GM18873 (cell line): ENCODE data around the gene GPR160.

Experiments used
- ATAC-seq: cut with Tn5 transposase; IDR thresholded peaks from one replicate; pipeline ENCODE4 v1.9.1; 2021; ENCODE audit warnings: mild to moderate bottlenecking, moderate library complexity, moderate number of reproducible peaks; ENCODE audit not compliant: unreplicated experiment, low FRiP score

Gene GPR160

GRCh38 chr3:170027233-170028102 is 10.3 kb upstream of the GPR160 start:
- ATAC-seq = no peak

GRCh38 chr3:170033489-170033888 is 4.3 kb upstream of the GPR160 start:
- no peak for ATAC-seq

GRCh38 chr3:170038434-170039110 is 777 bp downstream of the GPR160 start:
- no peak for ATAC-seq

GRCh38 chr3:170040418-170040817 is 2.6 kb downstream of the GPR160 start:
- ATAC-seq = no peak

GRCh38 chr3:170043506-170043905 is 5.7 kb downstream of the GPR160 start:
- ATAC-seq = no peak

- no peak for ATAC-seq
Measured at GRCh38 chr3:170044271-170044670, 6.5 kb downstream of the GPR160 start.

GRCh38 chr3:170044795-170045244 is 7.0 kb downstream of the GPR160 start:
- ATAC-seq = peak; percentile 79

GRCh38 chr3:170046269-170047132 is 8.7 kb downstream of the GPR160 start:
- no peak for ATAC-seq

GRCh38 chr3:170047133-170047404 is 9.3 kb downstream of the GPR160 start:
- no peak for ATAC-seq

GRCh38 chr3:170049146-170050000 is 11.6 kb downstream of the GPR160 start:
- ATAC-seq = no peak

- ATAC-seq = no peak
Measured at GRCh38 chr3:170050753-170051152, 13.0 kb downstream of the GPR160 start.

GRCh38 chr3:170052398-170052797 is 14.6 kb downstream of the GPR160 start:
- ATAC-seq = no peak

- no peak for ATAC-seq
Measured at GRCh38 chr3:170054204-170054603, 16.4 kb downstream of the GPR160 start.

GRCh38 chr3:170055209-170055608 is 17.4 kb downstream of the GPR160 start:
- ATAC-seq = peak; percentile 67

- ATAC-seq = peak; percentile 90
Measured at GRCh38 chr3:170056710-170057454, 19.1 kb downstream of the GPR160 start.

- no peak for ATAC-seq
Measured at GRCh38 chr3:170057550-170057949, 19.8 kb downstream of the GPR160 start.

- ATAC-seq = no peak
Measured at GRCh38 chr3:170058127-170058526, 20.3 kb downstream of the GPR160 start.

GRCh38 chr3:170059447-170059846 is 21.7 kb downstream of the GPR160 start:
- ATAC-seq = no peak

GRCh38 chr3:170062068-170062467 is 24.3 kb downstream of the GPR160 start:
- ATAC-seq = no peak
